NCI-H748 treated with DMSO at 0.1 percent for 48 hours (cell line): ENCODE results near the gene PTPRN2.
"Not testable (repeated sequence)": the region's sequence is repeated elsewhere in the genome, so short reads cannot be mapped to it uniquely, and the experiment has no call there.

Experiments
- DNase-seq: peaks from one replicate; lab custom pipeline; 2025; lab: John Stamatoyannopoulos, UW

PTPRN2 gene

DNA sequence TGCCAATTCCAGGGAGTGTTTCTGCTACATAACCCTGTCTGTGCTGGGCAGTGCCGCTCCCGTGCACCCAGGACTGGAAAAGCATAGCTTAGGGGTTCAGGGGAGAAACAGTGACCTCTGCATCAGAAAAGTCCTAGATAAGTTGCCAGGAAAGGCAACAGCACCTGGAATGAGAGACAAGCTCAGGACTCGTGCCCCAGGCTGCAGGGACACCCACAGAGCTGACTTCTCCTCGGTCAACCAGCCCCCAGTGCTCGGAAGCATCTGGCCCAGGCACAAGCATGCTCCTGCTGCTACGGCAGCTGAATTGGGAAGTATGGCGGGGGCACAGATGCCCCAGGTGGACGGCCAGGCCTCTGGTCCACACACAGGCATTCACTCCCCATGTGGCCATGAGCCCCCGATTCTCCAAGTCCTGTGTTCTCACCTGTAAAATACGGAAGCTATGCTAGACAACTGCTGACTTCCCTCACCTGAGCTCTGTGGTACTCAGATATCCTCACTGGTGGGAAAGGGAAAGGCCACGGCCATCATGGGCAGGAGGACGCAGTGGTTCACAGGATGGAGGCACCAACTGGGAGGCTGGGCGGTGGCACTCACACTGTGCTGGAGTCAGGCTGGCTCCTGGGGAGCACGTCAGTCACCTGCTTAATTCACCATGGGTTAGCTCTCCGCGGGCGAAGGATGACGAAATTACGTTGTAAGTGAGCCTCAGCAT is 220.5 kb downstream of the PTPRN2 start:
- DNase-seq = no peak

DNA sequence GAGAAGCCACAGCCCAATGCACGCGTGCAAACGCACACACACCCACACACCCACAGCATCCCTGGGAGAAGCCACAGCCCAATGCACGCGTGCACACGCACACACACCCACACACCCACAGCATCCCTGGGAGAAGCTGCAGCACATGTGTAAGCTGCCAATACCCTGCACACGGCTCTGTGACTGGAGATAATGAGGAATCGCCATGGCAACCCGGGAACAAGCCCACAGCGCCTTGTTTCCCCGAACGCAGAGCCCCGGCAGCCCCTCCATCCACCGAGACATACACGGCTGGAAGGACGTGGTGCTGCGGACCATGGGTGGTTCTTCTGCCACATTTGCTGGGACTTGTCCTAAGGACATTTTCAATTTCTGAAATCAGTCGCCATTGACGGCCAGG is 221.3 kb downstream of the PTPRN2 start:
- DNase-seq = no peak

DNA sequence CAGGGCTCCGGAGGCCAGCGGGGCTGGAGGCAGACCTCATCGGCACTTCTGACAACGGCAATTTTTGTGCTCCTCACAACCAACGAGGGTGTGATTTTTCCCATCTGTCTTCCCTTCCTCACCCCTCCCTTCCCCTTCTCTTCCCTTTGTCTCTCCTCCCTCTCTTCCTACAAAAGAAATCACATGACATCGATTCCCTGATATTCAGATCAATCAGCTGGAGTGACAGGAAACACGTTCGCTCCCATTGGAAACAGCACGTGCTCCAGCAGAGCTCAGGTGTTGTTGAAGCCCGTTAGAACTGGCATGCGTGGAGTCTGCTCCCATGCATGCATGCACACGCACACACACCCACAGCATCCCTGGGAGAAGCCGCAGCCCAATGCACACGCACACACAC is 222.4 kb downstream of the PTPRN2 start:
- no peak for DNase-seq

DNA sequence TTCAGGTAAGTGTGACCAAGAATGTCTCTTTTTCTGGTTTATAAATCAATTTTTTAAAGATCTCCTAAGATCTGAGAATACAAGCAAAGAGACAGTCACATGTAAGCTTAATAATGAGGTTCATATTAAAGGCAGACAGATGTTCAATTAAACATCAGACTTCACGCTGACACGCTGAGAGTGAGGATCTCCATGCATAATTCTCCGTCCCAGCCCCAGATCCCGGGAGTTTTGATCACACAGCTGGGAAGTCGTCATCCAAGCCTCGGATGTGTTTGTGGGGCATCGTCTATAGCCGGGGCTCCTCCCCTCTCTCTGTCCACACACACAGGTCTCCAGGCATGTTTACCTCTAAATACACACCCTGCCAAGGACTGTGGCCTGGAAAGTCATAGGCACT is 223.2 kb downstream of the PTPRN2 start:
- no peak for DNase-seq

DNA sequence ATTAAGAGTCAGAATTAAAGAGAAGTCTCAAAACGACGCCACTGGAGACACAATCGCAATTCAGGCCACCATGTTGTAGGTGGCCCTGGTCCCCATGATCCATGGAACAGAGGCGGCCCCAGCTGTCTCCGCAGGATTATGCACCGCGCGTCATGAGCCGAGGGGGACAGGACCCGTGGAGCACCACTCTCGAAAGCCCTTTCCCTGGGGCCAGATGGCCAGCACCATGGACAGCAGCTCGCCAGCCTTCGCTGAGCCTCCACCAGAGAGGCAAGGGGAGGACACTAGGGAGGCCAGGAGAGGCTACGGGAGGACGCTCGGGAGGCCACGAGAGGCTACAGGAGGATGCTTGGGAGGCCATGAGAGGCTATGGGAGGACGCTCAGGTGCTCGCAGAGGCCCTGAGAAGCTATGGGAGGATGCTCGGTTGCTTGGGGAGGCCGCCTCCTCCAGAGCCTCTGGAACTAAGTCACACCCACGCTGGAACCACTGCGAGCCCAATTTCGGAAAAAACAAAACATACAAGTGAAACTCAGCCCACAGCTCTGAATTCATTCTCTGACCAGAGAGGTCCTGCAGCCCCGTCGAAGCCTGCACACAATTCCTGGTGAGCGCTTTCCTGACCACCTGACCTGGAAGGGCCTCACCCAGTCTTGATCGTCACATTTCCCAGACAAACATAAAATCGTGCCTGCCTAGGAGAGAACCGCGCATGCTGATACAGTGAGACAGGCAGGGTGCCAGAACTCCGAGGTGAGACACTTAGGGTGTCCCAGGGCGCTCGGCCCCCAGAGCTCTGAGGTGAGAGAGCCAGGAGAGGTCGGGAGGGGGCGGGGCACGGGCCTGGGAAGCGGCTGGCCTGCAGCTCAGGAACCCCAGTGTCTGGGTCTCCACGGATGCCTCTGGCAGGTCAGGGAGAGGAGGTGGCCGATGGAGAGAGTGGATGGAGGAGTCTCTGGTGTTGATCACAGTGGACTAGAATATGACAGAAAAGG is 224.4 kb downstream of the PTPRN2 start:
- no peak for DNase-seq

DNA sequence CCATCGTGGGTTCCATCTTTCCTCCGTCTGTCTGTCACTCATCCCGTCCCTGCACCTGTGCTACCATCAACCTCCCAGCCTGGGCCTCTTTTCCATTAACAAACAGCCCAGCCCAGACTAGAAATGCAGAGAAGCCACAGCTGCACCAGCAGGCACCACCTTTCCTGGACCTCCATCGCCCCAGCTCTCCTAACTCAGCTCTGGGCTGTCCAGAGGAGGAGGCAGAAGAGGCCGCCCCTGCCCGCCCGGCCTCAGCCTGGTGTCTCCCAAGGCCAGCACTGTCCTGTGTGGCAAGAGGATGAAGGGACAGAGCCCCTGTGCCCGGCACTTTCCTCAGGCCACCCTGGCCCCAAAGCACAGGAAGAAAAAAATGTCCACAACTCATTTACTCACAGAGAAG is 225.6 kb downstream of the PTPRN2 start:
- no peak for DNase-seq

DNA sequence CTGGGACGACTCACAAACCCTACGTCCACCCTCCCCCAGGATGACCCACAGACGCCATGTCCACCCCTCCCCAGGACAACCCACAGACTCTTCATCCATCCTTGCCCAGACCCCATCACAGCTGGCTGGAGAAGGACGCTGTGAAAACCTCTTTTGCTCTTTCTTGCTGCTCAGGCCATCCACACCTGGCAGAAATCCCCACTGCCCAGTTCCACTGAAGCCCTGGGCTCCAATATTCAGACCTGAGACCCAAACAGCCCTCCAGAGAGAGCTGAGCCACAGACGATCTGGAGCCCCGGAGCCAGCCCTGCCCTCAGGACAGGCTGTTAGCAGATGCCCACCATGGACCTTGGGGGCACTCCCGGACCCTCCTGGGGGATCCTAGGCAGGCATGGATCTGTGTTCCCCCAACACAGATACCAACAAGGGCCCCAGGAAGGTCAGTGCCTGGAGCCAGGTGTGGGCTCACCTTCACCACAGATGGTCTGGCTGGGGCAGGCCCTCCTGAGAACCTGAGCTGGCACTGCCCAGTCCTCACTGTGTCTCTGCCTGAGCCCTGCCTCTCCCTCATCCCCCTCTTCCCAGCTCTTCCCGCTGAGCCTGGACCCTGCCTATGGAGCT is 226.2 kb downstream of the PTPRN2 start:
- no peak for DNase-seq

DNA sequence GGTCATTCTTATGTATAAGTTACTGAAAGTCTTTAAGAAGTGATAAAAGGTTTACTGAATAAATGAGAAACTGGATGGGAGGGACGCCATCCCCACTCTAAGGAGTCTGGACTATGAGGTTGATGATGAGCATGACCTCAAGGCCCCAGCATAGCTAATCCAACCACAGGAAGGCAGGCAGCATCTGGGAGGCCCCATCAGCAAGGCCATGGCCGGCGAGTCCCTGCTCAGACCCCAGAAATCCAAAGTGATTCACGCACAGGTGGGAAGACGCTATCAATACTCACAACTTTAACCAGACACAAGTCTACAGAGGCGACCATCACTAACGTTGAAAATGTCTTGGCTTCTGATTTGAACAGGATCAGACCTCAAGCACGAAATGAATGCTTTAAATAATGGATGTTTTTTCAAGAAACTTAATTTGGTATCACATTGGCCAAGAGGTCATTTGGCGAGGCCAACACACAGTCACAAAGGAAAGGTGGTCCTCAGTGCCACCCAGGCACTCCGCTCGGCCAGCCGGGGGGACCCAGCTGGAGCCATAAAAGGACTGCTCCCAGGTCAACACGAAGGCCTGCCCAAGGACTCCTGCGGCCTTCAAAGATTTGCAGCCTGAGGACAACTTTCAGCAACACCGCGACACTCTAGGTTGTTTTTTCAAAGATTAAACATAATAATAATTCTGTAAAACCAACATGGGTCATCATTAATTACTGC is 228.5 kb downstream of the PTPRN2 start:
- DNase-seq = no peak

DNA sequence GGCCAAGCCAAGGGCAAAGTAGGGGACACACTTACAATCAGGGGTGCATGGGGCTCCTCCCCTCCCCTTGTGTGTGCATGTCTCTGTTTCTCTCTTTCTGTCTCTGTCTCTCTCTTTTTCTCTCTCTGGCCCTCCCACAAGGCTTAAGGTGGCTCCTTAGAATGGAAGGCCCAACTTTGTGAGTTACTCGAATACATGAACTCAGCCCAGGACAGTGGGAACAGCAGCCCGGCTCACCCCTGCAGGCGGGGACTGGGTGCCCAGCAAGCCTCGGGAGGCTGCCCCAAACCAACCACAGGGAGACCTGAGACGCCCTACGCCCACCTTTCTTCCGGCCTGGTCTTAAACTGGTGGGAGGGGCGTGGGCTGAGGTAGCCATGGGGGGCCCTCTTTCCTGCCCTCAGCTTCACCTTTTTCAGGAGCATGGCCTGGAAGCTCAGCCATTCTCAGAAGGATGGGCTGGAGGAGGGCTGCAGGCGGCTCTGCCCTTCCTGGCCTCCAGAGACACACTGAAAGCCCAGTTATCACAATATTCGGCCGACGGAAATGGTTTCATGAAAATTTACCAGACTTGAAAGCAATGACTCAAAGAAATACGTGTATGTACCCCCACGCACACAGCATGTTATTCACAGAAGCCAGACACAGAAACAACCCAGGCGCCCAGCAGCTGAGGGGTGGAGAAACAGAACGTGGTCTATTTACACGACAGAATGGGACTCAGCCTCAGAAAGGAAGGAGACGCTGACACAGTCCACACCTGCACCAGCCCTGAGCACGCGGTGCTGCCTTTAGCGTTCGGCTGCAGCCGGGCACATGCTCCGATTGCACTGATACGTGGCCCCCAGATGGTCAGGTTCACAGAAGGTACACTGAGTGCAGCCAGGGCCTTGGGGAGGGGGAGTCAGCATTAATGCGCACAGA is 229.5 kb downstream of the PTPRN2 start:
- no peak for DNase-seq

DNA sequence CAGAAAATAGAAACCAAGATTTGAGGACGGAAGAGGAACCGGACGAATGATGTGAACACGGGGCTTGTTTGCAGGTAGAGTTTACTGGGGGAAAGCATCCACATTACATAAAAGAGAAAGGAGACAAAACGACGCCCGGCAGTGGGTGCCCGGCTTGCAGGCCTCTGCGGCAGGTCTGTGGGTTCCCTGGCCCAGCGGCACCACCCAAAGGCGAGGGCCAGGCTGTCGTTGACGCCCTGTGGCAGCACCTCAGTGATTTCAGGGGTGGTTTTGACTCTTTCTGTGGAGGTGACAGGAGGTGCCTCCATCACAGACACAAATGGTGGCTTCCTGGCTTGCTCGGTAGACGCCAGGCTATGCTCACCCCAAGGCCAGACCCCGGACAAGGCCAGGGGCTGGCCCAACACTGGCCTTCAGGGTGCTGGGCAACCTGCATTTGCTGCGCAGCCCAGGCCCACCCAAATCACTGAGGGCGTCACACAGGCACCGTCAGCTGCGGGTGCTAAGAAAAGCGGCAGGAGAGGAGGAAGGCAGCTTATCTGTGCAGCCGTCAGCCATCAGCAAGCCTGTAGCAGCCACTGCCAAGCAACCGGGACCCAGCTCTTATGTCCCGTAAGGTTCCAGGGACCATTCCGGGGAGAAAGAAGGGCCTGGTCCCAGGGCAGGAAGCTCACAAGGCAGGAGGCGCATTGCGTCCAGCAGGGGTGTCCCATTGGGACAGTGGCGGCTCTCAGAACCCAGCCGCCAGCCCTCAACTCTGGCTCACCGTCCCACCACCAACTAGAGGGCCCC is 230.3 kb downstream of the PTPRN2 start:
- DNase-seq = no peak

DNA sequence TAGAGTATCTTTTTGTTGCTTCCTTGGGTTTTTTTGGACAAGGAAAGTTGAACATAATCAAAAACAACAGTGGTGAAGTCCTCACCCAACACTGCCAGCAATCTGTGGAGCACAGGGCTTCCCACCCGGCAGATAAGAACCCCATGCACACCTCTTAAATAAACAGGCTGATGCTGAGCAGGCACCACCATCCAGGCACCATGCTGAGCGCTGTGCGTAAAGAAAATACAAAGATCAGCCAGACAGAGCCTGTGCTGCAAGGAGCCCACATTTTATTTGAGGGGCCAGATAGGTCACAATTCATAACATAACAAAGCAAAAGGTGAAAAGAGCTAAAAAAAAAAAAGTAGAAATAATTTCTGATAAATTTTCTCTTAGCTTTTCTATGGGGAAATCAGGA is 231.2 kb downstream of the PTPRN2 start:
- DNase-seq = no peak

DNA sequence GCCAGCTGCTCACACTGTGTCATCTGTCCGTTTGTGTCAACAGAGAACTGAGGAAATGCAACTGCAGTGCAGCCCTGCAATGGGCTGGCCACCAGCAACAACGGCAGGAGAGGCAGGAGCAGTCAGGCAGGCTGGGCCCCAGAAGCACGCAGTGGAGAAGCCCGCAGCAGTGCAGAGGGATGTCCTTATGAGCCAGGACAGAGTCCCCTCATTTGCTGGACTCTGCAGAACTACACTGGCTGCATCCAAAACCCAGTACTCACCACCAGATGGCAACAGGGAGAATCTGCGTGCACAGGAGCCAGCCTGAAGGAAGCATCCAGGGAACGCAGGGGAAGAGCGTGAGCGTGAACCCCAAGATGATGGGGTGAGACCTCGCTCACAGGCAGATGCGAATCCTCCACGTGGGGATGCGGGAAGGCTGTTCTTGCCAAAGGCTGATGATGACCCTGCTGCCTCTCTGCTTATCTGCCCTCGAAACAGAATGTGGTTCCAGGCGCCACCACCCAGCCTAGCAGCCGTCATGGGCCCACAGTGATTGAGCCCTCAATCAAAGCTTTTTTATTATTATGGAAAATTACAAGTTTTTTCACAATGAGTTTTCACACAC is 232.1 kb downstream of the PTPRN2 start:
- DNase-seq = no peak

DNA sequence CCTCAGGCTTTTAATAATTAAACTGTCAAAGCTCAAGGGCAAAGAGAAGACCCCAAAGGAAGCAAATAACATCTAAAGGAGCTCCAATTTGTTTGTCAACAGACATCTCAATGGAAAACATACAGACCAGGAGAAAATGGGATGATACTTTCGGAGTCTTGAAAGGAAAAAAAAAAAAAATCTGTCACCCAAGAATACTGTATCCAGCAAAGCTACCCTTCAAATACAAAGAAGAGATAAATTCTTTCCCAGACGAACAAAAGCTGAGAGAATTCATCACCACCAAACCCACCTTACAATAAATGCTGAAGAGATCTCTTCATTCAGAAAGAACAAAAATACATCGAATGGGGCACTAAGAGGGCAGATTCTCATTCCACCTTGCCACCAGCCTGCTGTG is 232.8 kb downstream of the PTPRN2 start:
- no peak for DNase-seq

DNA sequence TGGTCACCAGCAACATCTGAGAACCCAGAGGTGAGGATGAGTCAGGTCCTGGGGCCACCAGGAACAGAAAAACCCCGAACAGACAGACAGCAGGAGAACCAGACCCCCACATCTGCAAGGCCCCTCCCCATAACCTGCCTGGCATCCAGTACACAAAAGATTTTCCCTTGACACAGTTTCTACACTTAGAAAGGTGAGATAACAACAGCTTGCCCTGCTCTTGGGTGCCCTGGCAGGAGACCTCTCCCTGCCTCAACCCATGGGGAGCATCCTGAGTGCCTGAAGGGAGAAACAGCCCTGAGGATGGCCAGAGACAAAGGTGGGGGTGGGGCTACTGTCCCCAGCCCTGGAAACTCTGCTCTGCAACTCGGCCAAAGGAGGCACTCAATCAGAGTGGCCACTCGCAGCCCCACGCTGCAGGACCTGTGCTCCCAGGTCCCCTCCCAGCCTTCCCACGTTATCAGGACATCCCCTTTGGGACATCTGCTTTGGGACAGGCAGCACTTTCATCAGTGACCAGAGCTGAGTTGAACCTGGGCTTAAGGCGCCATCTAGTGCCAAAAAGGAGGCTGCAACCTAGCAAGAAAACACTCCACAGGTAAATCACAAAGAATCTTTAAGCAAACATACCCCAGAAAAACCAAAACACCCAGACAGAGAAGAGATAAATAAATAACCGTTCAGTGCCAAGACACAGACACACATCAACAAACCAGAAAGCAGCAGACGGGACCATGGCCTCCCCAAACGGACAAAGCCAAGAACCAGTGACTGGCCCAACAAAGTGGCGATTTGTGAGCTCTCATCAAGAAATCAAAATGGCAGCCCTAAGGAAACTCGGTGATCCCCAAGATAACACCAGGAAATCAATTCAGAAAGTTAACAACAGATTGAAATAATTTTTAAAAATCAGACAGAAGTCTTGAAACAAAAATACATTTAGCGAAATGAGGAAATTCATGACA is 233.7 kb downstream of the PTPRN2 start:
- peak; percentile 40 for DNase-seq

DNA sequence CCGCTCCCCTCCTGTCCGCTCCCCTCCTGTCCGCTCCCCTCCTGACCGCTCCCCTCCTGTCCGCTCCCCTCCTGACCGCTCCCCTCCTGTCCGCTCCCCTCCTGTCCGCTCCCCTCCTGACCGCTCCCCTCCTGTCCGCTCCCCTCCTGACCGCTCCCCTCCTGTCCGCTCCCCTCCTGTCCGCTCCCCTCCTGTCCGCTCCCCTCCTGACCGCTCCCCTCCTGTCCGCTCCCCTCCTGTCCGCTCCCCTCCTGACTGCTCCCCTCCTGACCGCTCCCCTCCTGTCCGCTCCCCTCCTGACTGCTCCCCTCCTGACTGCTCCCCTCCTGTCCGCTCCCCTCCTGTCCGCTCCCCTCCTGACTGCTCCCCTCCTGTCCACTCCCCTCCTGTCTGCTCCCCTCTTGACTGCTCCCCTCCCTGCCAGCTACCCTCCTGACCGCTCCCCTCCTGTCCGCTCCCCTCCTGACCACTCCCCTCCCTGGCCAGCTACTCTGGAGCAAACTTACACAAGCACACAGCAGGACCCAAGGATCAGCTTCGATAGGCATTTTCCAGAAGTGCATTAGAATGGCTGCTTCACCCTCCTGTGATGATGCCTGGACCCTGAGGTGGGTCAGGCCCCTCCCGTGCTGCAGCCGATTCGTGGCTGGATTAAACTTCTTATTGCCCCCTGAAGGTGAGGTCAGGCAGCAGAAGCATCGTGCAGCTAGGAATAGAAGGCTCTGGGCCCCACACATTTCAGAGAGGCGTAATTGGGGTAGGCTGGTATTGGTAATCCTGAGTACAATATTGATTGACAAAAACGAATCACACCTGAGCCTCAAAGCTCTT is 235.5 kb downstream of the PTPRN2 start:
- DNase-seq = not testable (repeated sequence)

DNA sequence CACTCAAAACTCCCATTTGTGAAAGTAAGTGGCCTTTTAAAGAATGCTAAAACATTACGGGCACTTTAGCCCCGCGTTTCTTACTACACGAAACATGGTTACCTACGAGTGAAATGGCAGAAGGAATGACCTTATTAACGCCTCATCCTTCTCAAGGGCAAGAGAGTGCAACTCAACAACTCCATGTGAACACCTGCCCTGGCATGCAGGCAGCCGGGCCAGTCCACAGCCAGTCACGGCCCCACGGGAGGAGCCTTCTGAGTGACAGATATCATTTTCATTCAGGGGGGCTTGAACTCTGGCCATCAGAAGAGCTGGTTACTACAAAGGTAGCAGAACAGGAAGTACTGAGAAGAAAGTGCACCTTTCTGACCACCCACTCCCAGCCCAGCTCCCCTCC is 236.1 kb downstream of the PTPRN2 start:
- DNase-seq = no peak

DNA sequence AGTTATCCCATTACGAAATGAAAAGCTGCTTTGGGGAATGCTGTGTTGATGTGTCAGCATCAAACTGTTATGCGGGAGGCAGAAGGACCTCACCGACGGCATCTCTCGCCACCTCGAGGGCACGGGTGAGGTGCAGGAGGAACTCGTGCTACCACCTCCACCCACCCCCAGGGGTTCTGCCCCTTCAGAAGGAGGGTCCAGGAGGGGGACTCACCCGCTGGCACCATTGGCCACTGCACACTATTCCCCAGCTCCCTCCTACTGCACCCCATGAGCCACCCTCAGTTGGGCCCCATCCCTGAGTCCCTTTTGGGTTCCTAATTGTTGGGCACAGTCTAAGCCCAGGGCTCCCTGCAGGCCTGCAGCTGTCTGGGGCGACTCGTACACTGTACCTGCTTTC is 236.6 kb downstream of the PTPRN2 start:
- DNase-seq = no peak
